ENCODE results near the gene MXD3.

DNA sequence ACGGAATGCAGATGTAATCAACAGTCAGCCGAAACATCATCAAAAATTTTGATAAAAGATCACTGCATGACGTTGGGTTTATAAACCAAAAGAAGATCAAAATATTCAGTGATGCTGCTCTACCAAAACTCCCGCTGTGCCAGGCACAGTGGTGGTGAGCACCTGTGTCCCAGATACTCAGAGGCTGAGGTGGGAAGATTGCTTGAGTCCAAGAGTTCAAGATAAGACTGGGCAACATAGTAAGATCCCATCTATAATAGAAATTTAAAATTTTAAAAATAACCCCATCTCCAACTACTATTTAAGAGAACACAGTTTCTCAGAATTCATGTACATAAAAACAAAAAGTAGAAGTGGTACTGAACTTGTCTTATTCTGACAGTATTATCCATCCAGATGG lies 36.0 kb upstream of the MXD3 start:
- TF ChIP-seq, protein P1, sequence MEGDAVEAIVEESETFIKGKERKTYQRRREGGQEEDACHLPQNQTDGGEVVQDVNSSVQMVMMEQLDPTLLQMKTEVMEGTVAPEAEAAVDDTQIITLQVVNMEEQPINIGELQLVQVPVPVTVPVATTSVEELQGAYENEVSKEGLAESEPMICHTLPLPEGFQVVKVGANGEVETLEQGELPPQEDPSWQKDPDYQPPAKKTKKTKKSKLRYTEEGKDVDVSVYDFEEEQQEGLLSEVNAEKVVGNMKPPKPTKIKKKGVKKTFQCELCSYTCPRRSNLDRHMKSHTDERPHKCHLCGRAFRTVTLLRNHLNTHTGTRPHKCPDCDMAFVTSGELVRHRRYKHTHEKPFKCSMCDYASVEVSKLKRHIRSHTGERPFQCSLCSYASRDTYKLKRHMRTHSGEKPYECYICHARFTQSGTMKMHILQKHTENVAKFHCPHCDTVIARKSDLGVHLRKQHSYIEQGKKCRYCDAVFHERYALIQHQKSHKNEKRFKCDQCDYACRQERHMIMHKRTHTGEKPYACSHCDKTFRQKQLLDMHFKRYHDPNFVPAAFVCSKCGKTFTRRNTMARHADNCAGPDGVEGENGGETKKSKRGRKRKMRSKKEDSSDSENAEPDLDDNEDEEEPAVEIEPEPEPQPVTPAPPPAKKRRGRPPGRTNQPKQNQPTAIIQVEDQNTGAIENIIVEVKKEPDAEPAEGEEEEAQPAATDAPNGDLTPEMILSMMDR (conservative IDR thresholded peaks at IDR 0.05 in 1 of 2, IDR thresholded peaks at IDR 0.05 in 1 of 2; ENCODE audit: low read depth in 1 of 2, low read length in 2 of 2) = no peak
- TF ChIP-seq EZH2 (IDR thresholded peaks at IDR 0.05; ENCODE audit: low read length, missing control alignments) = no peak
